Kidney (tissue), 14 donors: ENCODE results near the gene ABHD2. TPM values are rescaled to one million over a fixed set of nuclear protein-coding genes. Genes with fewer than 3 reads are reported as not detected.

Source experiments
- DNase-seq, 5 donors: peaks; one replicate each; pipeline ENCODE4 v3.0.0-alpha.2; 2013 to 2020
- FAIRE-seq: peaks from 2 replicates; lab custom pipeline; 2012; peaks lifted over from hg19 to GRCh38; lab: Jason Lieb, UNC
- H3K27ac ChIP-seq, 2 donors: one replicate each; pipeline ENCODE4 v1.7.0; 2013; ENCODE audit warnings: low read depth in 2 of 2, low read length in 2 of 2, inconsistent platforms in 1 of 2
- H3K27me3 ChIP-seq: one replicate; pipeline ENCODE4 v1.7.1; 2013; ENCODE audit warnings: low read length, inconsistent platforms; ENCODE audit not compliant: control insufficient read depth, insufficient read depth
- H3K36me3 ChIP-seq, 3 donors: one replicate each; pipeline versions ENCODE4 v1.7.0 to v1.7.1; 2013; ENCODE audit warnings: low read length in 3 of 3, control low read depth in 1 of 3, inconsistent platforms in 1 of 3; ENCODE audit not compliant: insufficient read depth in 3 of 3, control insufficient read depth in 2 of 3
- H3K4me1 ChIP-seq, 3 donors: one replicate each; pipeline versions ENCODE4 v1.7.0 to v1.7.1; 2013; ENCODE audit warnings: low read length in 3 of 3, inconsistent platforms in 1 of 3, low read depth in 1 of 3; ENCODE audit not compliant: control insufficient read depth in 2 of 3, insufficient read depth in 2 of 3
- H3K4me3 ChIP-seq, 3 donors: one replicate each; pipeline versions ENCODE4 v1.7.0 to v1.8.1; 2013; ENCODE audit warnings: low read length in 3 of 3, control low read depth in 1 of 3, inconsistent platforms in 1 of 3
- H3K9ac ChIP-seq, 3 donors: one replicate each; pipeline versions ENCODE4 v1.7.0 to v1.7.1; 2013; ENCODE audit warnings: low read length in 3 of 3, control low read depth in 1 of 3, inconsistent platforms in 1 of 3
- H3K9me3 ChIP-seq, 3 donors: one replicate each; pipeline versions ENCODE4 v1.7.0 to v1.7.1; 2013; ENCODE audit warnings: low read length in 3 of 3, control low read depth in 1 of 3, inconsistent platforms in 1 of 3; ENCODE audit not compliant: control insufficient read depth in 2 of 3, insufficient read depth in 1 of 3
- intact Hi-C: fragments of 100-400 bp; cut with DNase I; formaldehyde crosslinking; loops from one replicate; pipeline ENCODE4 v1.11.1; 2022
- polyA plus RNA-seq: library from polyadenylated mRNA; stranded (reverse); fragments of 350-450 nt; fragmentation: Illumina TruSeq; extraction: RNeasy Lipid Tissue Mini Kit (QIAGEN cat#74804); gene quantifications from one replicate; pipeline ENCODE4 v1.2.3, GENCODE V29; 2014; ENCODE audit warnings: low read depth, low replicate concordance; ENCODE audit not compliant: insufficient read depth
- total RNA-seq: library from RNA; stranded (reverse); fragmentation: NEBNext Ultra II Directional; extraction: Animal tissue kit (Norgen Biotek cat#: 25700); gene quantifications from one replicate; pipeline ENCODE4 v1.2.1, GENCODE V29; 2021
- TF ChIP-seq, protein P1 (sequence below): IDR thresholded peaks from 3 replicates; pipeline ENCODE4 v1.5.1; 2012; ENCODE audit warnings: mild to moderate bottlenecking, moderate library complexity, borderline replicate concordance; ENCODE audit not compliant: insufficient read depth; ENCODE audit errors: extremely low read depth
- donor health status: control.
- donor health status: control.
- donor health status: control.
- donor health status: control.
- donor health status: control.
- donor health status: DM: yes; HTN: yes; CAD: no.
- donor health status: Normal renal cell carcinoma (clear cell type).

Gene ABHD2
- total and polyA plus RNA-seq, 2 donors from 2014 or later: 13.3 to 123 TPM

GRCh38 chr15:89125088-89125826 lies 37.0 kb downstream of the ABHD2 start:
- intact Hi-C loops: no loop called here
- Histone ChIP-seq H3K36me3 (peaks cover 1 to 5% (median 2%) of the 10 kb centered on the region in 3 donors), H3K4me1 (peaks cover 0 to 8% (median 4%) of the 10 kb centered on the region in 3 donors), H3K27me3 (no peaks in the 10 kb centered on the region), H3K9me3 (no peaks in the 10 kb centered on the region), H3K27ac (no peak overlapping the region), H3K9ac (no peak overlapping the region), H3K4me3 (no peak overlapping the region)
- DNase-seq (no peak), FAIRE-seq (no peak)
- TF ChIP-seq, protein P1, sequence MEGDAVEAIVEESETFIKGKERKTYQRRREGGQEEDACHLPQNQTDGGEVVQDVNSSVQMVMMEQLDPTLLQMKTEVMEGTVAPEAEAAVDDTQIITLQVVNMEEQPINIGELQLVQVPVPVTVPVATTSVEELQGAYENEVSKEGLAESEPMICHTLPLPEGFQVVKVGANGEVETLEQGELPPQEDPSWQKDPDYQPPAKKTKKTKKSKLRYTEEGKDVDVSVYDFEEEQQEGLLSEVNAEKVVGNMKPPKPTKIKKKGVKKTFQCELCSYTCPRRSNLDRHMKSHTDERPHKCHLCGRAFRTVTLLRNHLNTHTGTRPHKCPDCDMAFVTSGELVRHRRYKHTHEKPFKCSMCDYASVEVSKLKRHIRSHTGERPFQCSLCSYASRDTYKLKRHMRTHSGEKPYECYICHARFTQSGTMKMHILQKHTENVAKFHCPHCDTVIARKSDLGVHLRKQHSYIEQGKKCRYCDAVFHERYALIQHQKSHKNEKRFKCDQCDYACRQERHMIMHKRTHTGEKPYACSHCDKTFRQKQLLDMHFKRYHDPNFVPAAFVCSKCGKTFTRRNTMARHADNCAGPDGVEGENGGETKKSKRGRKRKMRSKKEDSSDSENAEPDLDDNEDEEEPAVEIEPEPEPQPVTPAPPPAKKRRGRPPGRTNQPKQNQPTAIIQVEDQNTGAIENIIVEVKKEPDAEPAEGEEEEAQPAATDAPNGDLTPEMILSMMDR: no peak

- TF ChIP-seq, protein P1: no peak
- no peak overlapping the region for H3K9ac ChIP-seq
- peaks cover 2 to 5% (median 2%) of the 10 kb centered on the region in 3 donors for H3K36me3 ChIP-seq
- FAIRE-seq (no peak), DNase-seq (no peak)
- H3K27ac ChIP-seq: no peak overlapping the region
- no peaks in the 10 kb centered on the region for H3K9me3 ChIP-seq
- H3K27me3 ChIP-seq: no peaks in the 10 kb centered on the region
- H3K4me3 ChIP-seq: no peak overlapping the region
- peaks cover 0 to 8% (median 4%) of the 10 kb centered on the region in 3 donors for H3K4me1 ChIP-seq
- intact Hi-C loops: no loop called here
Observed at GRCh38 chr15:89126009-89126408, 37.8 kb downstream of the ABHD2 start.

DNA sequence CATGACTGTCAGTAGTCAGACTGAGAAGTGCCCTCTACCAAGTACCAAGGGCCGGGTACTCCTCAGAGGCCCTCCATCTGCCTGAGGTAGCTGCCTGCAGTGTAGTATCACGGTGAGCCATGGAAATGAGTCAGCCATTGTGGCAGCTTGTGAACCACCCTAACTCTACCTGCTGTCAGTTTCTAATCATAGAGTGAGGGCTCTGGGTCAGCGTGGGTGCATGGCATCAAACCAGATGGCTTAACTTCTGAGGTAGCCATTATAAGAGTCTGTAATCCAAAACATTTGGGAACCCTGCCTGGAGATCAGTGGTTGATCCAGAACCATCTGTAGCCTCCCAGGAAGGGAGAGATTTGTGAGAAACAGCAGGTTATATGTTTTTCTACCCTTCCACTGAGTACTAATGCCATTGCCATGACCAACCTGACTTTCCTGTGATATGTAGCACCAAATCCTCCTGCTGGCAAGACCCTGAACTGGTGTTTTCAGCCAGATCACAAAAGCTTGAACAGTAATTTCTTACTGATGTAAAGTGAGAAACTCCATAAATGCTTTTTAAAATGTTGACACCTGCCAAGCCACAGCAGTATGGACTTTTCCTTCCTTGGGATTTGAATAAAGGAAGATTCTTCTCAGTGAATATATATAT lies 38.9 kb downstream of the ABHD2 start:
- TF ChIP-seq, protein P1: no peak
- H3K27ac ChIP-seq: no peak overlapping the region
- peaks cover 0 to 6% (median 4%) of the 10 kb centered on the region in 3 donors for H3K4me1 ChIP-seq
- H3K27me3 ChIP-seq: no peaks in the 10 kb centered on the region
- DNase-seq (no peak), FAIRE-seq (no peak)
- H3K4me3 ChIP-seq: no peak overlapping the region
- peaks cover 2 to 5% (median 2%) of the 10 kb centered on the region in 3 donors for H3K36me3 ChIP-seq
- intact Hi-C loops: no loop called here
- no peak overlapping the region for H3K9ac ChIP-seq
- H3K9me3 ChIP-seq: no peaks in the 10 kb centered on the region
